Keratinocyte (primary cell): ENCODE results near the gene FOXL2. TPM values are rescaled to one million over a fixed set of nuclear protein-coding genes. Genes with fewer than 3 reads are reported as not detected.

Experiments used
- DNase-seq: peaks from one replicate; pipeline ENCODE4 v3.0.0-alpha.2; 2011; ENCODE audit warnings: low read depth, missing footprints, low spot score
- FAIRE-seq: peaks from 2 replicates; lab custom pipeline; 2011; peaks lifted over from hg19 to GRCh38; lab: Jason Lieb, UNC
- H2AFZ ChIP-seq: 2 replicates; pipeline ENCODE4 v1.6.0; 2012; ENCODE audit warnings: low read length, control low read depth, inconsistent platforms; ENCODE audit not compliant: control insufficient read depth
- H3K27ac ChIP-seq: 2 replicates; pipeline ENCODE4 v1.5.1; 2011; ENCODE audit warnings: low read length; ENCODE audit not compliant: control insufficient read depth, insufficient read depth
- H3K27me3 ChIP-seq: 3 replicates; pipeline ENCODE4 v1.6.0; 2011; ENCODE audit warnings: low read length; ENCODE audit not compliant: control insufficient read depth, insufficient read depth; ENCODE audit errors: extremely low read depth
- H3K36me3 ChIP-seq, 2 experiments: 2 replicates in 1 of 2; 3 replicates in 1 of 2; pipeline ENCODE4 v1.5.1; 2011; ENCODE audit warnings: low read length in 2 of 2, mild to moderate bottlenecking in 1 of 2; ENCODE audit not compliant: control insufficient read depth in 2 of 2, insufficient read depth in 2 of 2; ENCODE audit errors: extremely low read depth in 1 of 2
- H3K4me1 ChIP-seq: 3 replicates; pipeline ENCODE4 v1.5.1; 2011; ENCODE audit warnings: low read length; ENCODE audit not compliant: control insufficient read depth, insufficient read depth; ENCODE audit errors: extremely low read depth
- H3K4me2 ChIP-seq: 3 replicates; pipeline ENCODE4 v1.6.0; 2011; ENCODE audit warnings: low read depth, low read length; ENCODE audit not compliant: control insufficient read depth, insufficient read depth; ENCODE audit errors: extremely low read depth
- H3K4me3 ChIP-seq, 3 experiments: fragments of 200-600 bp in 1 of 3; sonication (generic) in 1 of 3; 2 replicates in 2 of 3; 3 replicates in 1 of 3; pipeline ENCODE4 v1.5.1; 2011 to 2016; ENCODE audit warnings: low read length in 3 of 3, mild to moderate bottlenecking in 3 of 3, control low read depth in 2 of 3, inconsistent platforms in 1 of 3, low read depth in 1 of 3, mixed read lengths in 1 of 3, mixed run types in 1 of 3, moderate library complexity in 1 of 3; ENCODE audit not compliant: control insufficient read depth in 2 of 3, insufficient read depth in 2 of 3; ENCODE audit errors: extremely low read depth in 1 of 3
- H3K79me2 ChIP-seq: 2 replicates; pipeline ENCODE4 v1.6.0; 2012; ENCODE audit warnings: low read length; ENCODE audit not compliant: control insufficient read depth, insufficient read depth
- H3K9ac ChIP-seq: 3 replicates; pipeline ENCODE4 v1.6.0; 2011; ENCODE audit warnings: low read length; ENCODE audit not compliant: control insufficient read depth, insufficient read depth; ENCODE audit errors: extremely low read depth
- H3K9me1 ChIP-seq: 3 replicates; pipeline ENCODE4 v1.6.0; 2011; ENCODE audit warnings: low read length; ENCODE audit not compliant: control insufficient read depth, insufficient read depth; ENCODE audit errors: extremely low read depth
- H3K9me3 ChIP-seq: 2 replicates; pipeline ENCODE4 v1.5.1; 2012; ENCODE audit warnings: low read depth, low read length; ENCODE audit not compliant: control insufficient read depth
- H4K20me1 ChIP-seq: 3 replicates; pipeline ENCODE4 v1.6.0; 2011; ENCODE audit warnings: low read length; ENCODE audit not compliant: control insufficient read depth, insufficient read depth; ENCODE audit errors: extremely low read depth
- EZH2 ChIP-seq: IDR thresholded peaks from one replicate; pipeline ENCODE4 v1.6.1; 2012; ENCODE audit warnings: inconsistent platforms, mild to moderate bottlenecking, low read length, moderate library complexity
- dilution Hi-C: fragments of 300-500 bp; cut with MboI; formaldehyde crosslinking; loops from one replicate; pipeline ENCODE4 v1.7.0; 2020; ENCODE audit warnings: low sequenced_read_pairs; ENCODE audit not compliant: extremely low pct_ligation_motif_present
- polyA plus RNA-seq, 5 experiments: library from polyadenylated mRNA; depleted of rRNA in 3 of 5; stranded (reverse) in 3 of 5; stranded (forward) in 1 of 5; unstranded in 1 of 5; fragments of >200 nt; gene quantifications; 1 replicate in 1 of 5; 2 replicates in 3 of 5; 3 replicates in 1 of 5; pipeline versions ENCODE4 v1.2.1 to v1.2.3, GENCODE V29; 2011 to 2012; ENCODE audit warnings: missing spikeins in 2 of 5, low read depth in 1 of 5, low replicate concordance in 1 of 5
- TF ChIP-seq, protein P1 (sequence below), 3 experiments: IDR thresholded peaks in 1 of 3; conservative IDR thresholded peaks in 1 of 3; optimal IDR thresholded peaks in 1 of 3; 2 replicates in 2 of 3; 3 replicates in 1 of 3; pipeline versions ENCODE3 to v1.5.1; 2011; ENCODE audit warnings: low read length in 3 of 3, mild to moderate bottlenecking in 3 of 3, moderate library complexity in 2 of 3, control low read depth in 1 of 3, inconsistent platforms in 1 of 3; ENCODE audit not compliant: insufficient read depth in 2 of 3; ENCODE audit errors: extremely low read depth in 1 of 3

Gene FOXL2
- polyA plus RNA-seq, 1 donor (not counting 4 experiments of a cell fraction or from before 2014, with no cell fraction given) = 0.25 TPM

DNA sequence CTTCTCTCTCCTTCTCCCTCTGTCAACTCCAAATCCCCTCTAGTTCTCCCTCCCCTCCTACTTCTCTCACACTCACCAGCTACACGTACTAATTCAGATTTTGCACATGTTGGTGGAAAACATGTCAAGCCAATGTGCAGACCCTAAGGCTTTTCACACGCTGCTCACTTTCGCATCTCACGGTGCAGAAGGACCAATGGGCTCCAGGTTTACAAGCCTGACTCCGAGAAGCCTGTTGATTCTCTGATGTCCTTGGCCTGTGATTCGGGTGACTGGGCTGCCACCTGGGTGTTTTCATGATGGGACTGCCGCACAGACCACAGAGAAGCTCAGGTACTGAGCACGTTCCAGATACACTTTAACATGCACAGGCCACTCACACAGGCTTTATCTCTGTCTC lies 3.8 kb upstream of the FOXL2 start:
- Histone ChIP-seq H3K27me3 (peaks cover 62% of the 10 kb centered on the region), H3K36me3 (no peaks in the 10 kb centered on the region), H3K79me2 (no peaks in the 10 kb centered on the region), H3K9ac (no peak overlapping the region), H4K20me1 (no peaks in the 10 kb centered on the region), H3K4me3 (no peak overlapping the region), H3K4me2 (no peak overlapping the region), H2AFZ (no peak overlapping the region), H3K27ac (no peak overlapping the region), H3K4me1 (peaks cover 9% of the 10 kb centered on the region), H3K9me1 (no peaks in the 10 kb centered on the region), H3K9me3 (no peaks in the 10 kb centered on the region)
- DNase-seq (no peak), FAIRE-seq (no peak)
- dilution Hi-C loops = no loop called here
- TF ChIP-seq EZH2 = no peak
- TF ChIP-seq, protein P1, sequence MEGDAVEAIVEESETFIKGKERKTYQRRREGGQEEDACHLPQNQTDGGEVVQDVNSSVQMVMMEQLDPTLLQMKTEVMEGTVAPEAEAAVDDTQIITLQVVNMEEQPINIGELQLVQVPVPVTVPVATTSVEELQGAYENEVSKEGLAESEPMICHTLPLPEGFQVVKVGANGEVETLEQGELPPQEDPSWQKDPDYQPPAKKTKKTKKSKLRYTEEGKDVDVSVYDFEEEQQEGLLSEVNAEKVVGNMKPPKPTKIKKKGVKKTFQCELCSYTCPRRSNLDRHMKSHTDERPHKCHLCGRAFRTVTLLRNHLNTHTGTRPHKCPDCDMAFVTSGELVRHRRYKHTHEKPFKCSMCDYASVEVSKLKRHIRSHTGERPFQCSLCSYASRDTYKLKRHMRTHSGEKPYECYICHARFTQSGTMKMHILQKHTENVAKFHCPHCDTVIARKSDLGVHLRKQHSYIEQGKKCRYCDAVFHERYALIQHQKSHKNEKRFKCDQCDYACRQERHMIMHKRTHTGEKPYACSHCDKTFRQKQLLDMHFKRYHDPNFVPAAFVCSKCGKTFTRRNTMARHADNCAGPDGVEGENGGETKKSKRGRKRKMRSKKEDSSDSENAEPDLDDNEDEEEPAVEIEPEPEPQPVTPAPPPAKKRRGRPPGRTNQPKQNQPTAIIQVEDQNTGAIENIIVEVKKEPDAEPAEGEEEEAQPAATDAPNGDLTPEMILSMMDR (optimal IDR thresholded peaks at IDR 0.05 in 1 of 3, IDR thresholded peaks at IDR 0.05 in 1 of 3, conservative IDR thresholded peaks at IDR 0.05 in 1 of 3; ENCODE audit: extremely low read depth in 1 of 3, insufficient read depth in 2 of 3, low read length in 3 of 3) = no peak

DNA sequence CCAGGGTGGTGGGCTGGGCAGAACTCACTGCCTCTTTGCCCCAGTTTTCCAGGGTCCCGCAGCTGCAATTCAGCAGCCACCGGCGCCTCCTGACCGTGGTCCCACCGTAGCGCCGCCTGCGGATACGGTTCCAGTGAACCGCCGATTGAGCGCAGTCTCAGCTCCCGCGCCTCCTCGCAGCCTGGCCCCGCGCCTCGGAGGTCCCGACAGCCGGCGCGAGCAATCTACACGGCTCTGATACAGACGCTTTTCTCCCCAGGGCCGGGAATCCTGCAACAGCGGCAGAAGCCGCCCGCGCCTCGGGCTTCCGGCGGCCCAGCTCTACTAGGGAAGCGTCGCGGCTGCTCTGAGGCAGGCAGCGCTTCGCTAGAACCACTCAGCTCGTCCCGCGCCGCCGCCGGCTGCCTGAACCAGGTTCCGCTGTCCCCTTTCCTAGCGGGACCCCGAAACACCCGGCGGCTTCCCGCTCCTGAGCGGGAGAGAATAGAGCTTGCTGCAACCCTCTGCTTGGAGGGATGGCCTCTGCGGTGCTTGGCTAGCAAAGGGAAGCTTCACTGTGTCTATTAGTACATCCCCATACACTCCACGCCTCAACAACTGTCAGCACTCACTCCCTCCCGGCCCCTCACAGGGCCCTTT lies 3.2 kb upstream of the FOXL2 start:
- peak overlapping the region; percentile 67 for H3K4me2 ChIP-seq
- peak overlapping the region; percentile 45 for H2AFZ ChIP-seq
- no peak overlapping the region for H3K9ac ChIP-seq

More for the DNA sequence above, 3.2 kb upstream of the FOXL2 start:
- Histone ChIP-seq H3K27me3 (peaks cover 63% of the 10 kb centered on the region), H3K79me2 (no peaks in the 10 kb centered on the region), H3K4me1 (peaks cover 12% of the 10 kb centered on the region), H3K4me3 (peak overlapping the region; percentile 17 to 42 (median 40)), H4K20me1 (no peaks in the 10 kb centered on the region), H3K27ac (no peak overlapping the region), H3K9me1 (no peaks in the 10 kb centered on the region), H3K9me3 (no peaks in the 10 kb centered on the region), H3K36me3 (no peaks in the 10 kb centered on the region)
- no peak for DNase-seq
- no peak for FAIRE-seq
- TF ChIP-seq EZH2 = peak; percentile 90
- TF ChIP-seq, protein P1 (optimal IDR thresholded peaks at IDR 0.05 in 1 of 3, IDR thresholded peaks at IDR 0.05 in 1 of 3, conservative IDR thresholded peaks at IDR 0.05 in 1 of 3; ENCODE audit: extremely low read depth in 1 of 3, insufficient read depth in 2 of 3, low read length in 3 of 3) = no peak
- dilution Hi-C loops = no loop called here
